Fibroblast of pulmonary artery (primary cell): ENCODE measurements around the gene FUT7.

Experiments
- DNase-seq: peaks from one replicate; pipeline ENCODE4 v3.0.0-alpha.2; 2010; ENCODE audit warnings: low read depth
- H3K4me3 ChIP-seq: replicated peaks from 2 replicates; pipeline ENCODE4 v1.5.1; 2011; ENCODE audit warnings: low read depth, mild to moderate bottlenecking, control low read depth, low read length, moderate library complexity
- CTCF ChIP-seq: IDR thresholded peaks from 2 replicates; pipeline ENCODE4 v1.5.1; 2011; ENCODE audit warnings: mild to moderate bottlenecking, control low read depth, low read length, inconsistent platforms; ENCODE audit errors: missing control alignments

Gene FUT7

DNA sequence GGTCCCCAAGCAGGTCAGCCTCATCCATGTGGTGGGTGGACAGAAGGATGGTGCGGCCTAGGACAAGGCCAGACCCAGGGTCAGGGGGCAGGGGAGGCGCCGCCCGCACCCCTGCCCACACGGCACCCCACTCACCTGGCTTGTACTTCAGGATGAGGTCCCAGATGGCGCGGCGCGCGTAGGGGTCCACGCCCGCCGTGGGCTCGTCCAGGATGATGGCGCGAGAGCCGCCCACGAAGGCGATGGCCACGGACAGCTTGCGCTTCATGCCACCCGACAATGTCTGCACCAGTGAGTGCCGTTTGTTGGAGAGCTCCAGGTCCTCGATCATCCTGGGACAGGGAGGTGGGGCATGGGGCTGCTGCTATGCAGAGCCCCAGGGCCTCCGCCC is 16.4 kb downstream of the FUT7 start:
- no peak for TF ChIP-seq CTCF
- no peak overlapping the region for H3K4me3 ChIP-seq
- DNase-seq: no peak

DNA sequence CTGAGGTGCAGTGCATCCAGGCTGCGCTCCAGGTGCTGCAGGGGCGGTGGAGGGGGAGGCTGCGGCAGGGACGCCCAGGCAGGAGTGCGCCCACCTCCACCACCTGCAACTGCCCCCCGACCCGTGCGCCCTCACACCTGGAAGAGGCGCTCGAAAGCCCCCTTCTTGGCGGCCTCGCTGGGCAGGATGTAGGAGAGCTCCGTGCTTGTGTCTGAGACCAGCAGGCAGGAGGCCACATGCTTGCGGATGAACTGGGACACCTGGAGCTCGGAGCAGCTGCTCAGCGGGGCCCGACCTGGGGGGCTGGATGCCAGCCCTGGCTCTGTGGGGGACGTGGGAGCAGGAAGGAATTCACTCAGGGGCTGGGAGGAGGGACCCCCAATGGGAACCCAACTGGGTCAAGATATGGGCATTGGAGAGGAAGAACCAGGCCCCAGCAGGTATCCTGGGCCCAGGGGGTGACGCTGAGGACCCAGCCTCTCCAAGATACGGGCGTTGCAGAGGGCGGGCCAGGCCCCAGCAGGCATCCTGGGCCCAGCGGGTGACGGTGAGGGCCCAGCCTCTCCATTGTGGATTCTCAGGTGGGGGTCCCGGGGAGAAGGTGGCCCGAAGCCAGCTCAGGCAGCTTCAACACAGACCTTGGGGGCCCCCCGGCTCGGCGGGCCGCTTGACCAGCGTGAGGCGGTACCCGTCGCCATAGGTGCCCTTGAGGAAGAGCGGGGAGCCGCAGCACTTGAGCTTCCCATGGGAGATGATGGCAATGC is 16.9 kb downstream of the FUT7 start:
- DNase-seq: no peak

DNA sequence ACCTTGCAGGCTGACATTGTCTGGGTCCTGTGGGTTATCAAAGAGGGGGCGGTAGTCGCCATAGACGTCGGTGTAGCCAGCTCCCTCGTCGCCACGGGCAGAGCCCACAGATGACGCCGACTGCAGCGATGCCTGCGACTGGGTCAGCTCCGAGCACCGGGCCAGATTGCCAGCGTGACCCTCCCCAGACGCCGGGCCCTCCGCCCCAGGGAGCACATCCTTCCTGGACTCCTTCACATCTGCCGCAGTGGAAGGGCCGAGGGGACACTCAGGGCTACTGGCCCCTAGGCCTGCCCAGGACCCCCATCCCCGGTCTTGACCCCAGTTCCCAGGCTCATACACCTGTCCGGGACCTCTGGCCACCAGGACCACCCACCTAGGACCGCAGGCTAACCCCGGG is 17.7 kb downstream of the FUT7 start:
- no peak overlapping the region for H3K4me3 ChIP-seq
- DNase-seq: no peak
- no peak for TF ChIP-seq CTCF

More for the DNA sequence above, 16.9 kb downstream of the FUT7 start:
- no peak overlapping the region for H3K4me3 ChIP-seq
- no peak for TF ChIP-seq CTCF

- no peak overlapping the region for H3K4me3 ChIP-seq
- TF ChIP-seq CTCF: no peak
- no peak for DNase-seq
These were observed 18.3 kb downstream of the FUT7 start for GRCh38 chr9:137013571-137013940.

DNA sequence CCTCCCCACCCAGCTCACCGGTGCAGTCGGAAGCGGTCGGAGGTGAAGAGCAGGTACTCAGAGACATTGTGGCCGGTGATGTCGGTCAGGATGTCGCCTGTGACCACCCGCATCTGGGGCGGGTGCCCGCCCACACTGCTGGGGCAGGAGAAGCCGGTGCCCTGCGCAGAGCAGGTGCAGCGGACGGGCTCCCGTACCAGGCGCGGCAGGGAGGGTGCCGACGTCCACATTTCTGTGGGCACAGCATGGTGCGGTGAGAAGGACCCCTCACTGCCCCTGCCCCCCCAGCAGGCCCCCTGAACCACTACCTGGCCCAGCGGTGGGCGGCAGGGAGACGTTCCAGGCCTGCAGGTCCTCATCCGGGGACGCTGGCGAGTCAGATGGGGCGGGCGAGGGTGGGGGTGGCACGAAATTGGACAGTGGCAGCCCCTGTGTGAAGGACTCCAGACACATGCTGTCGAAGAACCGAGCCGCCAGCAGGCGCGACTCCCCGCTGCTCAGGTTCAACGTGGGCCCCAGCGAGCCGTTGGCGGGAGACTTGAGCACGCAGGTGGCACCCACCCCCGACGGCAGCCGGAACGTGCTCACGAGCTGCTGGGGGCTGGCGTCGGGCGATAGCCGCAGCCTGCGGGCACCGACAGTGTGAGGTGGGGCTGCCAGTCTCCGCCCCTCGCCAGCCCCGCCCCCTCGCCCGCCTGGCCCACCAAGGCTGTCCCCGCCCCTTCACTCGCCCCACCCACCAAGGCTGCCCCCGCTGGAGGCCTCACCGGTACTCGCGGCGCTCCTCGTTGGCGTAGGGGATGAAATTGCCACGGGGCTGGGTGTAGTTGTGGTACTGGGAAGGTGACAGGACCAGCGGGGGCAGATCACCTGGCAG is 19.0 kb downstream of the FUT7 start:
- no peak for DNase-seq
- no peak overlapping the region for H3K4me3 ChIP-seq
- TF ChIP-seq CTCF: no peak

DNA sequence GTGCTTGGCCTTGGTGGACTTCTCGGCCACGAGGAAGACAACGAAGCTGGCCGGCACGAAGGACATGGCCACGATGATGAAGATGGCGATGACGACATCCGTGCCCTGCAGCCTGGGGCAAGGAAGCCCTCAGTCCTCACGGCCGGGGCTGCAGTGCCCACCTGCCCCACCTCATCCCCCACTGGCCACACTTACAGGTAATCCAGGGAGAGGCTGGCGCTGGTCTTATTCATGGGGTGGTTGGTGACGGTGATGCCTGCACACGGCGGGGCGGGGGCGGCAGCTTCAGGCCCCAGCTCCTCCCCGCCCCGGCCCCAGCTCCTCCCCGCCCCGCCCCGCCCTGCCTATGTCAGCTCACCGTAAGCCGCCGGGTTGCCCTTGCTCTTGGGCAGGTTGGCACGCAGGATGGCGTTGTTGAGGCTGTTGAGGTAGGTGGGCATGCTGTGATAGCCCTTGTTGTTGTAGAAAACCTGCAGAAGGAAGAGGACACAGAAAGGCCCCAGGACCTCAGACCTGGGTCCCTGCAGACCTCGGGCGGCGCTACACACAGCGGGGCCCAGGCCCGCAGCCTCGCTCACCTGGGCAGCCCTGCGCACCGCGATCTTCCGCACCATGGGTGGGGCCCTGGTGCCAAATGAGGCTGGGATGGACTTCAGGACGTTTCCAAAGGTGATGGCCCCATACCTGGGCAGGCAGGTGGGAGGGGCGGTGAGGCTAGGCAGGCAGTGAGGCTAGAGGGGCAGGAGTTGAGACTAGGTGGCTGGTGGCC is 19.8 kb downstream of the FUT7 start:
- DNase-seq: no peak
- no peak for TF ChIP-seq CTCF
- H3K4me3 ChIP-seq: no peak overlapping the region
